Erythroblast (primary cell): ENCODE results near the gene ZNF219.

Experiments used
- GATA1 ChIP-seq: IDR thresholded peaks from 2 replicates; pipeline ENCODE4 v1.6.1; 2011; ENCODE audit warnings: low read depth, mild to moderate bottlenecking, control low read depth, low read length, moderate library complexity
- POLR2A ChIP-seq: IDR thresholded peaks from 2 replicates; pipeline ENCODE4 v1.6.1; 2011; ENCODE audit warnings: mild to moderate bottlenecking, low read length

DNA sequence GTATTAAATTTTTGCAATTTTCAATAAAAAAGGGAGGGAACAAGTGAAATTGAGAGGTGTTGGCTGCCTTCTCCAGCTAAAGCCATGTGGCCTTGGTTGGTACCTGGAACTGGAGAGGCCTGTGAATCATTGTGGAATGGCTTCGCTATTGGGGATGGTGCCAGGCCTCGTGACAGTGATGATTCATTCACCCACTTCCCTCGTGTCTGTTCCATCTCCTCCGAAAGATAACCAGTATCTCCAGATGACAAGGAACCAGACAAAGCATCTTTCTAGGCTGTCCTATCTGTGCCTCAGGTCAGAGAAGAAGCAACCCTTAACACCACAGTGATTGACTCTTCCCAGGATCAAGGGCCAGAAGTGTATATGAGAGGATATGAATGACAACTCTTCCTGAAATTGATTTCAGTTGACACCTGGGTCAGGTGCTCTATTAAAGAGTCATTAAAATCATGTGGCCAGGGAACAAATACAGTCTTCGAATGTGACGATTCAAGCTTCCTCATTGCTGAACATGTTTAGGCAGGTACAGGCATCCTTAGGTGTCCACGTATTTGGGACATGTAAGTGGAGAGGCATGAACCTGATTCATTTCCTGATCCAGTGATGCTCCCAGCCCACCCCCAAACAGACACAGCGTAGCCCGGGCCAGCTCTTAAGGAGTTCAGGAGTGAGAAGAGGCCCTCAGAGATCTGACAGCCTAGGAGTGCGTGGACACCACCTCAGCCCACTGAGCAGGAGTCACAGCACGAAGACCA, 56.6 kb downstream of the ZNF219 start, which contains the start of gene RNASE7:
- no peak for TF ChIP-seq POLR2A
- no peak for TF ChIP-seq GATA1
